Measurements from ENCODE around the gene SCMH1. TPM values are rescaled to one million over a fixed set of nuclear protein-coding genes. Genes with fewer than 3 reads are reported as not detected.
"Not testable (repeated sequence)": the region's sequence is repeated elsewhere in the genome, so short reads cannot be mapped to it uniquely, and the experiment has no call there.

SCMH1 gene
- total RNA-seq, 1 experiment from 2014 or later: 21.1 TPM

DNA sequence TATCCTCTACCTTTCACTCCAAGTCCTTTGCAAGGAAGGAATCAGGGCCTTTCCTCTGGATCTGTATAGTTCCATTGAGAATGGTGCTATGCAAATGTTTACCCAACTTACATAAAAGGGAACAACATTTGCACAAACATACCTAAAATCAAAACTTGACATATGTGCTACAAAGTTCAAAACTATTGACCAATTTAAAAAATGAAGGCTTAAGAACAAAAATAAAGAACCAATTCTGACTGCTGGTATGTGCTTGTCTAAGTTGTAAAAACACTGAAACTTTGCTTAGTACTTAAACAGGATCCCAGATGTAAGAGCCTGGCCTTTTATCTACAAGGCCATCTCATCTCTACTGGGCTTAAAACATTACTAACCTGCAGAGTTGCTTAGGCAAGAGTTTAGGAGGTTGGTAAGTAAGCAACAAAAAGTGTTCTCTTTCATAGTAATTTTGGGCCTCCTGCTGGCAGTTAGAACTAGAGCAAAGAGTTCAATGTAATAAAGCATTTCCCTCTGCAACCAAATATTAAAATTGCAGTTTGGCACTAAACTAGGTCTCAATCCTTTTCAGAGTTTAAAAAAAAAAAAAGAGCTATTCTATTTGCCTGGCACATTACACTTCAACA lies 2.0 kb downstream of the SCMH1 start:
- H3K36me3 ChIP-seq (replicated peaks; ENCODE audit: control insufficient read depth, insufficient read depth, low read length): no peaks in the 10 kb centered on the region
- no peak overlapping the region for H3K4me3 ChIP-seq (ENCODE audit: insufficient read depth, low read depth, low read length)
- no peak for DNase-seq
- peaks cover 5% of the 10 kb centered on the region; the same call in 1 of the 2 replicates for H3K27me3 ChIP-seq (ENCODE audit: control insufficient read depth, insufficient read depth, low read length)

DNA sequence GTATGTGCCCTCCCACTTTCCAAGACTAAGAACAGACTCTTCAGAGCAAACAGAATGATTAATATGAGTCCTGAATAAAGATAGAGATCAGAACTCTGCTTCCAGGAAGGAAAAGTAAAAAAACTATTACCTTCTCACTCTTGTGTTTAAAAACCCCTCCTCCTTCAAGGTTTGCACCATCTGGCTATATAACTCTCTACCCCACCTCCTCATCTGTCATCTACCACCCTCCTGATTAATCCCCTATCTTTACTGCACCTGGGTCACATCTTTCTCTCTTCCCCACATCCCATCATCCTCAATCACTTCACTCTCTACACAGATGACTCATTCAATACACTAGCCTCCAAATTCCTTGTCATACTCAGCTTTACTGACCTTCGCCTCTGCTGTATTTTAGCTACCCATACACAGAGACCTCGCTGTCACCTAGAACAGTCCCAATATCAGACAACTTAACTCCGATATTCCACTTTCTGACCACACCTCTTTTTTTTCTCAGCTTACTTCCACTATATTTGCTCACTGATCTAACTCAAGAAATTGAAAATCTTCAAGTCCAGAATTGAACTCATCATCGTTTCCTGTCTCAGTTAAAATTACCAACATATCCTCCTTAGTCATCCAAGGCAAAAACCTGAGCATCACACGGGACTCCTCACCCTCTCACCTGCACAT lies 3.7 kb downstream of the SCMH1 start:
- no peak for DNase-seq
- H3K4me3 ChIP-seq (ENCODE audit: insufficient read depth, low read depth, low read length): no peak overlapping the region
- H3K27me3 ChIP-seq (ENCODE audit: control insufficient read depth, insufficient read depth, low read length): peaks cover 3% of the 10 kb centered on the region; the same call in 1 of the 2 replicates
- H3K36me3 ChIP-seq (replicated peaks; ENCODE audit: control insufficient read depth, insufficient read depth, low read length): no peaks in the 10 kb centered on the region

DNA sequence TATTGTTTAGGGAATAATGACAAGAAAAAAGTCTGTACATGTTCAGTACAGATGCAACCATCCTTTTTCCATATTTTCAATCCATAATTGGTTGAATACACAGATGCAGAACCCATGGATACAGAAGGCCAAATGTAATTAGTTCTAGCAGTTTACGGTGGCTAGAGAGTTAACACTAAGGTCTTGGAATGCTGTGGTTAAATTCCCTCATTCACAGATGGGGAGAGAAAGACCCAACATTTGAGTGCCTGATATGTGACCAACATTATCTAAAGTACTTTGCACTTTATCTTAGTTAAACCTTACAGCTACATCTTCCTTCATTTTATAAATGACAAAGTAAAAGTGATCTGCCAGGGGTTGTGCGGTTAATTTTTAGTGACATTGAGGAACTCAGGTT lies 5.3 kb downstream of the SCMH1 start:
- Histone ChIP-seq H3K36me3 (replicated peaks; ENCODE audit: control insufficient read depth, insufficient read depth, low read length) (no peaks in the 10 kb centered on the region), H3K4me3 (ENCODE audit: insufficient read depth, low read depth, low read length) (no peak overlapping the region), H3K27me3 (ENCODE audit: control insufficient read depth, insufficient read depth, low read length) (no peaks in the 10 kb centered on the region; the same call in 1 of the 2 replicates)
- DNase-seq: no peak

DNA sequence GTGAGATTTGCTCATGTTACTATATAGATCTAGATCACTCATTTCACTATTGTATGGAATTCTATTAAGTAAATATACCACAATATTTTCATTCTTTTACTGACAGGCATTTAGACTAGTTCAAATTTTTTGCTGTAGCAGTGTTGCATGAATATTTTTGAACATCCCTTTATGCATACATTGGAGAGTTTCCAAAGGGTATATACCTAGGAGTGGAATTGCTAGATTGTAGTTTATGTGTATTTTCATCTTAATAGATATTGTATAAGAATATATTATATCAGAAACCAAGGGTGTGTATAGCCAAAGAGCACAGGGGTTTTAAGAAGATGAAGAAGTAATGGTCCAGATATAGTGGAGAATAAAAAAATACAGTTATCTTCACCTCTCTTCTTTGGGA lies 6.2 kb downstream of the SCMH1 start:
- H3K27me3 ChIP-seq (ENCODE audit: control insufficient read depth, insufficient read depth, low read length): no peaks in the 10 kb centered on the region; the same call in 1 of the 2 replicates
- DNase-seq: no peak
- H3K36me3 ChIP-seq (replicated peaks; ENCODE audit: control insufficient read depth, insufficient read depth, low read length): no peaks in the 10 kb centered on the region
- H3K4me3 ChIP-seq (ENCODE audit: insufficient read depth, low read depth, low read length): no peak overlapping the region

DNA sequence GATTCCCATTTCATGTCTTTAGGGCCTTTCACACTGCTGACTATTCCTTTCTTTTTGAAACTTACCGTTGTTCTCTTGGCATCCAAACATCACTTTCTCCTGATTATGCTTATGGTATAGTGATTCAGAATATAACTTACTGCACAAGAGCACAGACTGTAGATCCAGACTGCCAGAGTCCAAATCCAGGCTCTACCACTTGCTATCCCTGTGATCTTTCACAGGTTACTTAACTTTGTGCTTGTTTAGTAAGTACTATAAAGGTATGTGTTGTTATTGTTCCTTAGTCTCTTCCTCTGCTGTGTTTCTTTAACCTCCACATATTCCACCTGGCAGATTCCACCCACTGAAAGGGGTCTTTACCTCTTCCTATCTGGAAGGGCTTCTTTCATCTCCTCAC lies 8.4 kb downstream of the SCMH1 start:
- Histone ChIP-seq H3K4me3 (ENCODE audit: insufficient read depth, low read depth, low read length) (no peak overlapping the region), H3K36me3 (replicated peaks; ENCODE audit: control insufficient read depth, insufficient read depth, low read length) (no peaks in the 10 kb centered on the region), H3K27me3 (ENCODE audit: control insufficient read depth, insufficient read depth, low read length) (no peaks in the 10 kb centered on the region)
- no peak for DNase-seq

DNA sequence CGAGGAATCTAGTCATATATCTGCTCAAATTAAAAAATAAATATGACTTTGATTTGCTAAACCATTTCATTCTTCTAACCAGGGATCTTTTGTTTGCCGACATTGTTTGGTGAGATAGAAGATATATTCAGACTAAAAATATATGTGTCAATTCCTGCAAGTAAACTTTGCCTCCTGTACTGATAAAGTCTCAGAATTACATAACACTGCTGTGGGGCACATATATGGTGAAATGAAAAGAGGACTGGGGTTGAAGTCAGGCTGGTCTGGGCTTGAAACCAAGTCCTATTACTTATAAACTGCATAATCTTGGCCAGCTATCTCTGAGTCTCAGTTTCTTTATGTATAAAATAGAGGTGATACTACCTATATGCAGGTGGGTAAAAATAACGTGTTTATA lies 9.8 kb downstream of the SCMH1 start:
- no peak for DNase-seq
- H3K36me3 ChIP-seq (replicated peaks; ENCODE audit: control insufficient read depth, insufficient read depth, low read length): no peaks in the 10 kb centered on the region
- H3K4me3 ChIP-seq (ENCODE audit: insufficient read depth, low read depth, low read length): no peak overlapping the region
- no peaks in the 10 kb centered on the region for H3K27me3 ChIP-seq (ENCODE audit: control insufficient read depth, insufficient read depth, low read length)

DNA sequence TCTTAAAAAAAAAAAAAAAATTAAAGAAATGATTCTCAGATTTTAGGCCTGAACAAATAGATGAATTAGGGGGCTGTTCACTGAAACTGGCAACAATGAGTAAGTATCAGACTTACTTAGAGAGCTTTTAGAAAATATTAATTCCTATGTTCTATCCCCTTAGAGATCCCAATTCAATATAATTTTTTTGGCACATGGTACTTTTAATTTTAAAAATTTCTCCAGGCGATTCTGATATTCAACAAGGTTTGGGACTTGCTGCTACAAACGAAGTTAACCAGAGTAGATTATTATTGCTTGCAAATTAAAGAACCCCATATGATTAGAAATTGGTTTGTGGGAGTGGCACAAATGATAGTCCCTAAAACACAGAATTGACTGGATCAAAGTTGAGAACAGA lies 11.4 kb downstream of the SCMH1 start:
- DNase-seq: no peak
- no peak overlapping the region for H3K4me3 ChIP-seq (ENCODE audit: insufficient read depth, low read depth, low read length)
- no peaks in the 10 kb centered on the region for H3K27me3 ChIP-seq (ENCODE audit: control insufficient read depth, insufficient read depth, low read length)
- H3K36me3 ChIP-seq (replicated peaks; ENCODE audit: control insufficient read depth, insufficient read depth, low read length): no peaks in the 10 kb centered on the region

DNA sequence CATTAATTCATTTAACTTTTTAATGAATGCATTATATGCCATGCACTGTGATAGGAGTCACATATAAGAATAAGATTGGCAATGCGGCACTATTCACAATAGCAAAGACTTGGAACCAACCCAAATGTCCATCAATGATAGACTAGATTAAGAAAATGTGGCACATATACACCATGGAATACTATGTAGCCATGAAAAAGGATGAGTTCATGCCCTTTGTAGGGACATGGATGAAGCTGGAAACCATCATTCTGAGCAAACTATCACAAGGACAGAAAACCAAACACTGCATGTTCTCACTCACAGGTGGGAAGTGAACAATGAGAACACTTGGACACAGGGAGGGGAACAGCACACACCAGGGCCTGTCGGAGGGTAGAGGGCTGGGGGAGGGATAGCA lies 12.9 kb downstream of the SCMH1 start:
- H3K27me3 ChIP-seq (ENCODE audit: control insufficient read depth, insufficient read depth, low read length); DNase-seq; H3K4me3 ChIP-seq (ENCODE audit: insufficient read depth, low read depth, low read length); H3K36me3 ChIP-seq (replicated peaks; ENCODE audit: control insufficient read depth, insufficient read depth, low read length): not testable (repeated sequence)

DNA sequence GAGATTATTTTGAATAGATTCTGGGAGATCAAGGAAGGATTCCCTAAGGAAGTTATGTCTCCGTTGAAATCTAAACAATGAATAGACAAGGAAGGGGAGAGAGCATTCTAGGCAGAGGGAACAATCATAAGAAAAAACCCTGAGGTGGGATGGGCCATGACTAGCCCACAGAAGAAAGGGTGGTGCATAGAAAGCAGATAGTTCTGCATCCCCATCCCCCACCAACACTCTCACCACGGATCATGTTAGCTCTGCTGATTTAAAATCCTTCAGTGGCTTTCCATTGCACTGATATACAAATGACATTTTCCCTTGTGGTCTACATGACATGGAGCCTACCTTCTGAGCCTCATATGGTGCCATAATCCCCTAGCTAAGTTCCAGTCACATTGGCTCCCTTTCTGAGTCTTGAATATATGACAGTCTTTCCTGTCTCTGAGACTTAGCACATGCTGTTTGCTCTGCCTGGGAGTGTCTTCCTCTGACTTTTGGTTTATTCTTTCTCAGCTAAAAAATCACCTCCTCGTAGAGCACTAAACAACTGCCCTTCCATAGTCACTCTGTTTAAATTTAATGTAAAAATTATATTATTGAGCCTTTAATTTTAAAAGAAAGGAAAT lies 15.2 kb downstream of the SCMH1 start:
- no peak for DNase-seq
- Histone ChIP-seq H3K4me3 (ENCODE audit: insufficient read depth, low read depth, low read length) (no peak overlapping the region), H3K27me3 (ENCODE audit: control insufficient read depth, insufficient read depth, low read length) (no peaks in the 10 kb centered on the region), H3K36me3 (replicated peaks; ENCODE audit: control insufficient read depth, insufficient read depth, low read length) (no peaks in the 10 kb centered on the region)

DNA sequence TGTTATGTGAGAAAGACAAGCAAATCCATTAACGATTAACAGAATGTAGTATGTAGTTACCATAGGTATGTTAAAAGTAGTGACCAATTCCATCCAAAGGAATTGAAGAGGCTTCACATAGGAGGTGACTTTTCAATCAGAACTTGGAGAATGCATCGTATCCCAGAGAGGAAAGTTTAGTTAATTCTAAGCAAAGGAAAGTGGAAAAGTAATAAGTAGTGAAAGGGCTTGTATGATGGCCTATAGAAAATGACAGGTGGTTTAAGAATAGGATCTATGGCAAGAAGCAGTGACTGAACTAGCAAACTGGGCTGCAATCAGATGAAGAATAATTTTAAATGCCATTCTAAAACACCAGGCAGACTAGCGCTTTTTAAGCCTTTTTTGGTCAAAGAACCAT lies 16.6 kb downstream of the SCMH1 start:
- no peaks in the 10 kb centered on the region for H3K27me3 ChIP-seq (ENCODE audit: control insufficient read depth, insufficient read depth, low read length)
- H3K36me3 ChIP-seq (replicated peaks; ENCODE audit: control insufficient read depth, insufficient read depth, low read length): no peaks in the 10 kb centered on the region
- no peak overlapping the region for H3K4me3 ChIP-seq (ENCODE audit: insufficient read depth, low read depth, low read length)
- DNase-seq: no peak

DNA sequence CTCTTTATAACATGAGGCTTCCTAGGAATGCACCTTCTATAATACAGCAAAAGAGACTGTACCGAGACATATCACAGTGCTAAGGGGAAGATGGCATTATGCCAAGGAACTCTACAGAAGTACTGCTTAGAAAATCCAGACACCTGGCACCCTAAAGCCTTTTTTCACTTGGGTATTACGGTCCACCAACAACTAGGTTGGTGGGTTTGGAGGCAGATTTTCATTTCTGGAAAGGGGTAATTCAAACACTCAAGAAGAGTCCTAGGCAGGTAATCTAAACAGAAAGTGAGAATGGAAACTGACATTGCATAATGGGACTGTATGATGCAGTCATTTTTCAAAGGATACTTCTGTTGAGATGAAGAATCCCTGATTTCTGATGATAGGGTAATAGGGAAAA lies 19.6 kb downstream of the SCMH1 start:
- no peak for DNase-seq
- Histone ChIP-seq H3K27me3 (ENCODE audit: control insufficient read depth, insufficient read depth, low read length) (no peaks in the 10 kb centered on the region), H3K4me3 (ENCODE audit: insufficient read depth, low read depth, low read length) (no peak overlapping the region), H3K36me3 (replicated peaks; ENCODE audit: control insufficient read depth, insufficient read depth, low read length) (no peaks in the 10 kb centered on the region)

DNA sequence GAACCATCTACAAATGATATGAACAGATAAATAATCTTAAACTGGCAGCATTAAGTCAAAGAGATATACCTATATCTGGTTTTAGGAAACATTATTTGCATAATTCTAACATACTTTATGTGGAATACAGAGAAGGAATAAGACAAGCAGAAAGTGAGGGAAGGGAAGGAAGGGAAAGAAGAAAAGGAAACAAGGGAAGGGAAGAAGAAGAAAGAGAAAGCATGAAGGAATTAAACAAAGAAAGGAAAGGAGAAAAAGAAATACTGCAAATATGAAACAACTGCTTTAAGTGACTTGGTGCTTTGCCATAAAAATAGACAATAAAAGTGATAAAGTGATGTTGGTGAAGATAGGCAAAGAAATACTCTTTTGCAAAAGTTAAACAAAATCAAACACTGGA lies 20.1 kb downstream of the SCMH1 start:
- Histone ChIP-seq H3K4me3 (ENCODE audit: insufficient read depth, low read depth, low read length) (no peak overlapping the region), H3K36me3 (replicated peaks; ENCODE audit: control insufficient read depth, insufficient read depth, low read length) (no peaks in the 10 kb centered on the region), H3K27me3 (ENCODE audit: control insufficient read depth, insufficient read depth, low read length) (no peaks in the 10 kb centered on the region)
- DNase-seq: no peak

DNA sequence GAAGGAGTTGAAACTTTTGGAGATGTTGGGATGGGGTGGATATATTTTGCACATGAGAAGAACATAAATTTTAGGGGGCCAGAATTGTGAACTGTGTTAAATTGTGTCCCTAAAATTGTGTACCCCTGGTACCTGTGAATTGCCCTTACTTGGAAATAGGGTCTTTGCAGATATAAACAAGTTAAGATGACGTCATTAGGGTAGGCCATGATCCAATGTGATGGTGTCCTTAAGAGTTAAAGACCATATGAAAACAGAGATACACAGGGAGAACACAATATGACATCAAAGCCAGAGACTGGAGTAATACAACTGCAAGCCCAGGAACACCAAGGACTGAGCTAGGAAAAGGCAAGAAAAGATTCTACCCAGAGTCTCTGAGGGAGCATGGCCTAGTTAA lies 24.0 kb downstream of the SCMH1 start:
- no peaks in the 10 kb centered on the region for H3K36me3 ChIP-seq (replicated peaks; ENCODE audit: control insufficient read depth, insufficient read depth, low read length)
- H3K27me3 ChIP-seq (ENCODE audit: control insufficient read depth, insufficient read depth, low read length): no peaks in the 10 kb centered on the region
- no peak for DNase-seq
- H3K4me3 ChIP-seq (ENCODE audit: insufficient read depth, low read depth, low read length): no peak overlapping the region

DNA sequence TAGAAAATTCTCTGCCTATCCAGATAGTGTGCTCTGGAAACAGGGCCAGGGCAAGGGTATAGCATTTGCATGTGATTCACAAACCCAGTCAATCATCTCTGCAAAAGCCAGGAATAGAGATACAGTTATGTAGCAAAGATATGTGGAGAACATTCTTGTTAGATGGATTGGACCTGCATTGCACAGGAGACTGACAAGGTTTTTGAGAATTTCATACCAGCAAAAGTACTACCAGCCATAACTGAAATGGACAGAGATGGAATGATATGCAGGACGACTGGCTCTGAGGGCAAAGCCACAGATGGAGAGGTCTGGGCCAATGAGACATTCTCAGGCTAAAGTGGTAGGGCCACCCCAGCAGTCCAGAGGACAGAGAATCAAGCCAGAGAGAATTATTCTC lies 24.7 kb downstream of the SCMH1 start:
- Histone ChIP-seq H3K36me3 (replicated peaks; ENCODE audit: control insufficient read depth, insufficient read depth, low read length) (no peaks in the 10 kb centered on the region), H3K4me3 (ENCODE audit: insufficient read depth, low read depth, low read length) (no peak overlapping the region), H3K27me3 (ENCODE audit: control insufficient read depth, insufficient read depth, low read length) (no peaks in the 10 kb centered on the region)
- DNase-seq: no peak

DNA sequence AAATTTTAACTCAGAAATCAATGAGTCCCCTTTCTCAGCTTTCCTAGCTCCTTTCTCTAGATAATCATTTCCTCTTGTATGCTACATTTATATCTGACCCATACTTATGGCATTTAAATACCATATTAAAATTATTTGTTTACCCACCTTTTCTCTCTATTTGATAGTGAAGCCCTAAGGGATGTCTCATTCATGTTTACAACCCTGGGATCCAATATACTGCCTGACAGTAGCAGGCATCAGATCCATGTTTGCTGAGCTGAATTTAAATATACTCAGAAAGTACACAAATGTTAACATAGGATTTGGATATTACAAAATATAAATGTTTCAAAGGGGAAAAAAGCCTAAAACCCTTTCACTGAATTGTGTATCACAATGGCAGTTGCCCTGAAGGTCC lies 26.5 kb downstream of the SCMH1 start:
- Histone ChIP-seq H3K4me3 (ENCODE audit: insufficient read depth, low read depth, low read length) (no peak overlapping the region), H3K27me3 (ENCODE audit: control insufficient read depth, insufficient read depth, low read length) (no peaks in the 10 kb centered on the region), H3K36me3 (replicated peaks; ENCODE audit: control insufficient read depth, insufficient read depth, low read length) (no peaks in the 10 kb centered on the region)
- no peak for DNase-seq
